HepG2 (cell line): Measurements from ENCODE around the gene UGT2B15. TPM values are rescaled to one million over a fixed set of nuclear protein-coding genes. Genes with fewer than 3 reads are reported as not detected.
A peak's percentile ranks its signal among the peaks of the same experiment; 100 is the strongest.

Source experiments
- ATAC-seq: fragments of 200-7000 bp; cut with Tn5 transposase; 3 replicates; pipeline ENCODE4 v1.9.1; 2020; ENCODE audit warnings: mild to moderate bottlenecking, moderate library complexity
- BruUV-seq: library from RNA; stranded (reverse); fragments of 400-500 nt; replicated peaks from 2 replicates; lab custom pipeline; 2021; lab: Mats Ljungman, UMichigan
- CTCF ChIA-PET: fragments of 300-600 bp; formaldehyde crosslinking; extraction: SDS; loops from one replicate; lab custom pipeline; 2021; ENCODE audit warnings: low total read pairs, inconsistent platforms, low intra/inter-chr PET ratio; lab: Yijun Ruan, JAX
- POLR2A ChIA-PET: fragments of 350-600 bp; sonication (Branson Sonifier 250); formaldehyde crosslinking; loops from one replicate; lab custom pipeline; 2020; ENCODE audit warnings: antibody characterized with exemption, inconsistent platforms; lab: Yijun Ruan, JAX
- DNase-seq: peaks from one replicate; pipeline ENCODE4 v3.0.0-alpha.2; 2015; ENCODE audit warnings: low spot score
- FAIRE-seq: peaks from 3 replicates; lab custom pipeline; 2011; peaks lifted over from hg19 to GRCh38; lab: Jason Lieb, UNC
- H2AFZ ChIP-seq: one replicate; pipeline ENCODE4 v1.6.1; 2011; ENCODE audit warnings: low read length, inconsistent platforms
- H3K27ac ChIP-seq: fragments of 300-600 bp; 3 replicates; pipeline ENCODE4 v1.8.0; 2011; ENCODE audit warnings: mixed run types, mild to moderate bottlenecking, mixed read lengths, low read length, inconsistent platforms; ENCODE audit not compliant: insufficient read depth; ENCODE audit errors: extremely low read length
- H3K27me3 ChIP-seq, 2 experiments: fragments of 200-600 bp in 1 of 2; 2 replicates in 1 of 2; 3 replicates in 1 of 2; pipeline versions ENCODE4 v1.6.0 to v1.8.0; 2011; ENCODE audit warnings: low read length in 2 of 2, mild to moderate bottlenecking in 2 of 2, moderate library complexity in 2 of 2, inconsistent platforms in 1 of 2; ENCODE audit not compliant: insufficient read depth in 2 of 2, control insufficient read depth in 1 of 2
- H3K36me3 ChIP-seq, 2 experiments: fragments of 200-600 bp in 1 of 2; replicated peaks in 1 of 2; 2 replicates in 1 of 2; 3 replicates in 1 of 2; pipeline versions ENCODE4 v1.5.1 to v1.8.0; 2011; ENCODE audit warnings: low read length in 2 of 2, inconsistent platforms in 1 of 2; ENCODE audit not compliant: insufficient read depth in 2 of 2, control insufficient read depth in 1 of 2
- H3K4me1 ChIP-seq: 2 replicates; pipeline ENCODE4 v1.5.1; 2012; ENCODE audit warnings: low read length, inconsistent platforms; ENCODE audit not compliant: insufficient read depth
- H3K4me2 ChIP-seq: 2 replicates; pipeline ENCODE4 v1.6.0; 2011; ENCODE audit warnings: low read depth, low read length, inconsistent platforms
- H3K4me3 ChIP-seq, 3 experiments: fragments of 200-600 bp in 1 of 3; sonication (generic), shearing (Covaris generic) in 1 of 3; replicated peaks in 1 of 3; 2 replicates each; pipeline ENCODE4 v1.5.1; 2011 to 2016; ENCODE audit warnings: low read length in 3 of 3, inconsistent platforms in 2 of 3, low read depth in 2 of 3, mild to moderate bottlenecking in 2 of 3, control low read depth in 1 of 3, mixed read lengths in 1 of 3; ENCODE audit not compliant: insufficient read depth in 1 of 3
- H3K79me2 ChIP-seq: one replicate; pipeline ENCODE4 v1.6.1; 2011; ENCODE audit warnings: low read length, inconsistent platforms; ENCODE audit not compliant: insufficient read depth
- H3K9ac ChIP-seq: 2 replicates; pipeline ENCODE4 v1.6.0; 2011; ENCODE audit warnings: mild to moderate bottlenecking, low read depth, low read length, inconsistent platforms; ENCODE audit not compliant: insufficient read depth
- H3K9me3 ChIP-seq: 2 replicates; pipeline ENCODE4 v1.5.1; 2012; ENCODE audit warnings: mild to moderate bottlenecking, low read length
- H4K20me1 ChIP-seq: 2 replicates; pipeline ENCODE4 v1.6.0; 2011; ENCODE audit warnings: inconsistent platforms, mild to moderate bottlenecking, low read length, moderate library complexity; ENCODE audit not compliant: insufficient read depth
- MZF1 ChIP-seq: sonication (generic); formaldehyde crosslinking; IDR thresholded peaks from 2 replicates; pipeline ENCODE4 v1.8.1; 2023; ENCODE audit warnings: mild to moderate bottlenecking, missing genetic modification reagents, borderline replicate concordance
- RBM22 ChIP-seq: fragments of 200-400 bp; formaldehyde crosslinking; optimal IDR thresholded peaks from 2 replicates; pipeline ENCODE3; 2017; ENCODE audit warnings: mild to moderate bottlenecking, low read length, moderate library complexity
- ZNF281 ChIP-seq: sonication (generic); formaldehyde crosslinking; IDR thresholded peaks from 2 replicates; pipeline ENCODE4 v1.4.0; 2020; ENCODE audit warnings: missing genetic modification reagents, borderline replicate concordance
- WGBS: methylation state at CpG from one replicate; pipeline ENCODE4 v1.1.6; 2017; ENCODE audit warnings: low lambda C conversion rate; 5-methylcytosine and 5-hydroxymethylcytosine counted together
- in situ Hi-C: cut with HindIII; loops from 2 replicates; pipeline ENCODE4 v1.10.0; 2017; ENCODE audit warnings: low pct_unique_long_range_greater_than_20kb; ENCODE audit not compliant: extremely low pct_ligation_motif_present
- intact Hi-C: fragments of 100-400 bp; cut with micrococcal nuclease; formaldehyde crosslinking; loops from one replicate; pipeline ENCODE4 v1.10.0; 2022; ENCODE audit not compliant: unreplicated experiment
- polyA plus RNA-seq, 8 experiments: library from polyadenylated mRNA; depleted of rRNA in 3 of 8; stranded (reverse) in 7 of 8; unstranded in 1 of 8; fragments of >200 nt; fragmentation: Illumina TruSeq in 4 of 8; extraction: Trizol in 4 of 8; gene quantifications; 2 replicates each; pipeline versions ENCODE4 v1.2.1 to v1.2.3, GENCODE V29; 2011 to 2016; ENCODE audit warnings: low read depth in 4 of 8, missing spikeins in 1 of 8, mixed read lengths in 1 of 8; ENCODE audit not compliant: insufficient read depth in 1 of 8
- total RNA-seq, 5 experiments: library from RNA; depleted of rRNA; stranded (reverse); fragments of >200 nt; fragmentation: Illumina TruSeq; extraction: Trizol; gene quantifications; 2 replicates each; pipeline ENCODE4 v1.2.3, GENCODE V29; 2016; ENCODE audit warnings: low read depth in 1 of 5
- TF ChIP-seq, protein P1 (sequence below): sonication (generic); formaldehyde crosslinking; IDR thresholded peaks from 2 replicates; pipeline ENCODE4 v1.9.0; 2022; ENCODE audit warnings: missing genetic modification reagents, mild to moderate bottlenecking, borderline replicate concordance

Gene UGT2B15
- total and polyA plus RNA-seq, 2 of the 13 experiments (the other 11 are each of a cell fraction or from before 2014, with no cell fraction given), result 0.04 to 0.11 TPM

DNA sequence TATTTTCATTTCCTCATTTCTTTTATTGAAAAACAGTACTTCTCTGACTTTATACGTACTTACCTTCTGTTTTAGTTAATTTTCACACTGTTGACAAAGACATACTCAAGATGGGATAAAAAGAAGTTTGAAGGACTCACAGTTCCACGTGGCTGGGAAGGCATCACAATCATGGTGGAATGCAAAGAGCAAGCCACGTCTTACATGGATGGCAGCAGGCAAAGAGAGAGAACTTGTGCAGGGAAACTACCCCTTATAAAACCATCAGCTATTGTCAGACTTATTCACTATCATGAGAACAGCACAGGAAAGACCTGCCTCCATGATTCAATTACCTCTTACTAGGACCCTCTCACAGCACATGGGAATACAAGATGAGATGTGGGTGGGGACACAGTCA lies 20.7 kb upstream of the UGT2B15 start:
- no peak for TF ChIP-seq RBM22
- TF ChIP-seq, protein P1, sequence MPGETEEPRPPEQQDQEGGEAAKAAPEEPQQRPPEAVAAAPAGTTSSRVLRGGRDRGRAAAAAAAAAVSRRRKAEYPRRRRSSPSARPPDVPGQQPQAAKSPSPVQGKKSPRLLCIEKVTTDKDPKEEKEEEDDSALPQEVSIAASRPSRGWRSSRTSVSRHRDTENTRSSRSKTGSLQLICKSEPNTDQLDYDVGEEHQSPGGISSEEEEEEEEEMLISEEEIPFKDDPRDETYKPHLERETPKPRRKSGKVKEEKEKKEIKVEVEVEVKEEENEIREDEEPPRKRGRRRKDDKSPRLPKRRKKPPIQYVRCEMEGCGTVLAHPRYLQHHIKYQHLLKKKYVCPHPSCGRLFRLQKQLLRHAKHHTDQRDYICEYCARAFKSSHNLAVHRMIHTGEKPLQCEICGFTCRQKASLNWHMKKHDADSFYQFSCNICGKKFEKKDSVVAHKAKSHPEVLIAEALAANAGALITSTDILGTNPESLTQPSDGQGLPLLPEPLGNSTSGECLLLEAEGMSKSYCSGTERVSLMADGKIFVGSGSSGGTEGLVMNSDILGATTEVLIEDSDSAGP (CRISPR knock-in tag), result no peak
- Histone ChIP-seq H3K27me3 (no peaks in the 10 kb centered on the region), H3K79me2 (no peaks in the 10 kb centered on the region), H3K27ac (no peak overlapping the region), H3K4me2 (no peak overlapping the region), H4K20me1 (no peaks in the 10 kb centered on the region), H3K36me3 (no peaks in the 10 kb centered on the region), H3K4me3 (no peak overlapping the region), H3K9ac (no peak overlapping the region), H2AFZ (no peak overlapping the region), H3K4me1 (no peaks in the 10 kb centered on the region), H3K9me3 (peaks cover 32% of the 10 kb centered on the region)
- ATAC-seq (no peak), DNase-seq (no peak), FAIRE-seq (no peak)
- ChIA-PET POLR2A (no interaction called here), CTCF (no interaction called here)
- WGBS, result 53% methylated on average over 3 of the region's 3 CpGs
- in situ Hi-C loops, result no loop called here
- no TSS peak for BruUV-seq
- intact Hi-C loops, result no loop called here

DNA sequence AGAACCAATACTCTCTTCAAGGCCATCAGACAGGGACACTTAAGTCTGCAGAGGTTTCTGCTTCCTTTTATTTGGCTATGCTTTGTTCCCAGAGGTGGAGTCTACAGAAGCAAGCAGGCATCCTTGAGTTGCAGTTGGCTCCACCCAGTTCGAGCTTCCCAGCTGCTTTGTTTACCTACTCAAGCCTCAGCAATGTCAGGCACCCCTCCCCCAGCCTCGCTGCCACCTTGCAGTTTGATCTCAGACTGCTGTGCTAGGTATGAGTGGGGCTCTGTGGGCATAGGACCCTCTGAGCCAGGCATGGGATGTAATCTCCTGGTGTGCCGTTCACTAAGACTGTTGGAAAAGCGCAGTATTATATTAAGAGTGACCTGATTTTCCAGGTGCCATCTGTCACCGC lies 12.6 kb upstream of the UGT2B15 start:
- Histone ChIP-seq H2AFZ (no peak overlapping the region), H3K27ac (no peak overlapping the region), H3K27me3 (no peaks in the 10 kb centered on the region), H3K36me3 (no peaks in the 10 kb centered on the region), H3K4me3 (no peak overlapping the region), H3K9me3 (no peaks in the 10 kb centered on the region; the same call in 1 of the 2 replicates), H3K4me1 (peaks cover 7% of the 10 kb centered on the region), H3K4me2 (no peak overlapping the region), H4K20me1 (no peaks in the 10 kb centered on the region), H3K79me2 (no peaks in the 10 kb centered on the region), H3K9ac (no peak overlapping the region)
- DNase-seq (no peak), ATAC-seq (no peak), FAIRE-seq (no peak)
- ChIA-PET CTCF (no interaction called here), POLR2A (interaction anchor here (1.6 kb wide), 1 partner anchor 26 kb away, joined by 3 read pairs; no protein-coding TSS in a partner anchor)
- 27% methylated on average over 2 of the region's 5 CpGs for WGBS
- intact Hi-C loops (no loop called here), in situ Hi-C loops (no loop called here)
- no TSS peak for BruUV-seq
- peak; percentile 82 for TF ChIP-seq ZNF281 (CRISPR knock-in tag)
- TF ChIP-seq MZF1 (CRISPR knock-in tag), result no peak
